GM23248 (cell line): Measurements from ENCODE around the gene FHDC1. TPM values are rescaled to one million over a fixed set of nuclear protein-coding genes. Genes with fewer than 3 reads are reported as not detected.

Experiments
- DNase-seq: peaks from one replicate; pipeline ENCODE4 v3.0.0-alpha.2; 2015
- H2AFZ ChIP-seq: fragments of 200-600 bp; sonication (generic); 2 replicates; pipeline ENCODE4 v1.6.1; 2016; ENCODE audit warnings: antibody characterized with exemption
- H3F3A ChIP-seq: fragments of 200-600 bp; sonication (generic); 2 replicates; pipeline ENCODE4 v1.6.1; 2016; ENCODE audit warnings: mild to moderate bottlenecking, antibody characterized with exemption, mixed run types; ENCODE audit not compliant: insufficient read depth
- H3K27ac ChIP-seq: fragments of 200-600 bp; sonication (generic); 2 replicates; pipeline ENCODE4 v1.5.1; 2016; ENCODE audit warnings: mild to moderate bottlenecking
- H3K27me3 ChIP-seq: fragments of 200-600 bp; sonication (generic); replicated peaks from 2 replicates; pipeline ENCODE4 v1.6.1; 2016; ENCODE audit warnings: mild to moderate bottlenecking; ENCODE audit not compliant: insufficient read depth
- H3K36me3 ChIP-seq: fragments of 200-600 bp; sonication (generic); 2 replicates; pipeline ENCODE4 v1.6.1; 2016; ENCODE audit warnings: low read depth, mild to moderate bottlenecking
- H3K4me1 ChIP-seq: fragments of 200-600 bp; sonication (generic); 2 replicates; pipeline ENCODE4 v1.6.1; 2016; ENCODE audit warnings: mild to moderate bottlenecking; ENCODE audit not compliant: insufficient read depth
- H3K4me2 ChIP-seq: fragments of 200-600 bp; sonication (generic); one replicate; pipeline ENCODE4 v1.6.1; 2016; ENCODE audit warnings: mild to moderate bottlenecking; ENCODE audit not compliant: unreplicated experiment
- H3K4me3 ChIP-seq: fragments of 200-600 bp; sonication (generic); 2 replicates; pipeline ENCODE4 v1.5.1; 2016; ENCODE audit warnings: mild to moderate bottlenecking
- H3K79me2 ChIP-seq: fragments of 200-600 bp; sonication (generic); 2 replicates; pipeline ENCODE4 v1.6.1; 2016; ENCODE audit warnings: mild to moderate bottlenecking; ENCODE audit not compliant: insufficient read depth
- H3K9ac ChIP-seq: fragments of 200-600 bp; sonication (generic); 2 replicates; pipeline ENCODE4 v1.6.1; 2016; ENCODE audit warnings: mild to moderate bottlenecking
- H3K9me2 ChIP-seq: fragments of 200-600 bp; sonication (generic); 2 replicates; pipeline ENCODE4 v1.6.1; 2016; ENCODE audit warnings: mixed run types, mild to moderate bottlenecking, moderate library complexity; ENCODE audit not compliant: insufficient read depth
- H3K9me3 ChIP-seq: fragments of 200-600 bp; sonication (generic); one replicate; pipeline ENCODE4 v1.6.1; 2017; ENCODE audit warnings: low read depth
- H4K20me1 ChIP-seq: fragments of 200-600 bp; sonication (generic); 2 replicates; pipeline ENCODE4 v1.6.0; 2016; ENCODE audit not compliant: insufficient read depth
- EZH2 ChIP-seq: fragments of 200-600 bp; sonication (generic); IDR thresholded peaks from 2 replicates; pipeline ENCODE4 v1.6.1; 2018; ENCODE audit warnings: antibody characterized with exemption, mild to moderate bottlenecking; ENCODE audit not compliant: insufficient read depth, poor library complexity, severe bottlenecking
- EZH2phosphoT487 ChIP-seq: fragments of 200-600 bp; sonication (generic); IDR thresholded peaks from 2 replicates; pipeline ENCODE4 v1.6.1; 2018; ENCODE audit warnings: antibody characterized with exemption, moderate library complexity, mild to moderate bottlenecking, low read depth; ENCODE audit not compliant: insufficient read depth
- WGBS, 2 experiments: methylation state at CpG; one replicate each; pipeline ENCODE4 v1.1.6; 2015 to 2017; ENCODE audit warnings: low lambda C conversion rate in 2 of 2, low coverage in 1 of 2; ENCODE audit errors: missing lambda C conversion rate in 2 of 2; 5-methylcytosine and 5-hydroxymethylcytosine counted together
- in situ Hi-C: fragments of 300-500 bp; cut with MboI; formaldehyde crosslinking; loops from 2 replicates; pipeline ENCODE4 v1.15.0; 2020
- polyA plus RNA-seq: library from polyadenylated mRNA; unstranded; fragments of >200 nt; fragmentation: Nextera tagmentation; extraction: Ambion mirVana; gene quantifications from 2 replicates; pipeline ENCODE4 v1.2.1, GENCODE V29; 2016
- total RNA-seq: library from RNA; depleted of rRNA; stranded (reverse); fragments of >200 nt; shearing (Covaris generic); gene quantifications from 2 replicates; pipeline ENCODE4 v1.2.3, GENCODE V29; 2014

Gene FHDC1
- total and polyA plus RNA-seq, 2 experiments from 2014 or later: 0.22 to 0.51 TPM

DNA sequence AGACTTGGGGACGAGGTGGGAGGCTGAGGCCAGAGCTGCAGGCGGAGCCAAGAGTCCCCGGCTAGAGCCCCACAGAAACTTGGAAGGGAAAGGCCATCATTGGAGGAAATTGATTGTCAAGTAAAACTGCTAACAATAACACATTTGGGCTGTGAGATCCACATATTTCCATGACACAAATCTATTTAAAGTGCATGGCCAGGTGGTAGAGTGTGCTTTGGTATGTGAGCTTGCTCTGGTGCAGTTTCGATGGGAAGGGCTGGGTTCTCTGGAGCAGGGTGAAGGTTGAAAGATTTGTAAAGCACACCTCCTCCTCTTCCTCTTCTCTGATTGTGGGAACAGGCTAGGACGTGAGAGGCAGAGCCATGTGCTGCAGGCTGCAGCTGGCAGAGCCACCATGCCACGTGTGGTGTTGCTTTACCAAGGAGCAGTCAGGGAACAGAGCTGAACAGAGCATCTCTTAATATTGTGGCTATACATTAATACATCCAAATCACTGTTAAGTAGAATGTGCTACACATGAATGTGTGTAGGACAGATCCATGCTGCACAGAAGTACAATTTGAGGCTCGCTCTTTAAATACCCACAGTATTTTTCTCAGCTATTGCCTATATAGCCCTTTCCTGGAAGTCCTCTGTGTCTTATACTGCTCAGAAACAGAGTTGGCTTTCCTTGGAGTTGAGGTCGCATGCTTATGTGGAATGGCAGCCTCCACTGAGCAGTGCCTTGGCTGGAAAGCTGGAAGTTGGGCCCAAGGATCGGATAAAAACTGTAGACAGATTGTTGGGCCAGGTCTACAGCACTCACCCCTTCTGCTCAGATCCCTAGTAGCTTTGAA, 37.7 kb downstream of the FHDC1 start:
- in situ Hi-C loops: no loop called here
- WGBS, 2 experiments: 71 to 74% methylated on average over 9 of the region's 9 CpGs
- Histone ChIP-seq H3K4me3 (peak overlapping the region; percentile 54; the same call in 1 of the 2 replicates), H3K9me2 (no peaks in the 10 kb centered on the region), H3K79me2 (no peaks in the 10 kb centered on the region), H3K4me2 (no peak overlapping the region), H3K9ac (peak overlapping the region; percentile 70), H3K36me3 (no peaks in the 10 kb centered on the region), H3F3A (peaks cover 22% of the 10 kb centered on the region; the same call in 1 of the 2 replicates), H2AFZ (peak overlapping the region; percentile 91), H4K20me1 (no peaks in the 10 kb centered on the region), H3K27ac (peak overlapping the region; percentile 91), H3K9me3 (no peaks in the 10 kb centered on the region), H3K4me1 (peaks cover 37% of the 10 kb centered on the region), H3K27me3 (no peaks in the 10 kb centered on the region)
- no peak for DNase-seq
- TF ChIP-seq EZH2phosphoT487 (no peak), EZH2 (no peak)

DNA sequence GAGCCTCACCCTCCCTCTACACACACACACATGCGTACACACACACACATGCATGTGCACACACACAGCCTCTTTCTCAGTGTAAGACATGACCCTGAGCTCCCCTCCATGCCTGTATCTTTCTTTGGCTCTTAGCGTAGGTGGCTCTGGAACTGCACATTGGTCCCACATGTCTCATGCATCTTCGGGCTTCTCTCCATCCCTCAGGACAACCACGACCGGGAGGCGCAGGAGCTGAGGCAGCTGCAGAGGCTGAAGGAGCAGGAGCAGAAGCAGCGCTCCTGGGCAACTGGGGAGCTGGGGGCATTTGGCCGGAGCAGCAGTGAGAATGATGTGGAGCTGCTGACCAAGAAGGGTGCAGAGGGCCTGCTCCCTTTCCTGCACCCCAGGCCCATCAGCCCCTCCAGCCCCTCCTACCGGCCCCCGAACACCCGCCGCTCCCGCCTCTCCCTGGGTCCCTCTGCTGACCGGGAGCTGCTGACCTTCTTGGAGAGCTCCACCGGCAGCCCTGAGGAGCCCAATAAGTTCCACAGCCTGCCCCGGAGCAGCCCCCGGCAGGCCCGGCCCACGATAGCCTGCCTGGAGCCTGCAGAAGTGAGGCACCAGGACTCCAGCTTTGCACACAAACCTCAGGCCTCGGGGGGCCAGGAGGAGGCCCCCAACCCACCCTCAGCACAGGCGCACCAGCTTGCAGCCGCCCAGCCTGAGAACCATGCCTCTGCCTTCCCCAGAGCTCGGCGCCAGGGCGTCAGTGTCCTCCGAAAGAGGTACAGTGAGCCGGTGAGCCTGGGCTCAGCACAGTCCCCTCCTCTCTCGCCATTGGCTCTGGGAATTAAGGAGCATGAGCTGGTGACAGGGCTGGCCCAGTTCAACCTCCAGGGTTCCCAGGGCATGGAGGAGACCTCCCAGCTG, 38.6 kb downstream of the FHDC1 start:
- H3K27me3 ChIP-seq: no peaks in the 10 kb centered on the region
- H3K9me3 ChIP-seq: no peaks in the 10 kb centered on the region
- DNase-seq: no peak
- H4K20me1 ChIP-seq: no peaks in the 10 kb centered on the region
- WGBS, 2 experiments: 84 to 86% methylated on average over 23 to 28 of the region's 28 CpGs
- no peak overlapping the region for H3K4me2 ChIP-seq
- no peak overlapping the region for H2AFZ ChIP-seq
- peaks cover 28% of the 10 kb centered on the region for H3K4me1 ChIP-seq
- no peak overlapping the region for H3K9ac ChIP-seq
- H3K9me2 ChIP-seq: no peaks in the 10 kb centered on the region
- no peak overlapping the region for H3K27ac ChIP-seq
- peaks cover 22% of the 10 kb centered on the region; the same call in 1 of the 2 replicates for H3F3A ChIP-seq
- no peak for TF ChIP-seq EZH2phosphoT487
- no peak for TF ChIP-seq EZH2
- H3K36me3 ChIP-seq: no peaks in the 10 kb centered on the region
- no peaks in the 10 kb centered on the region for H3K79me2 ChIP-seq
- no peak overlapping the region for H3K4me3 ChIP-seq
- in situ Hi-C loops: no loop called here

DNA sequence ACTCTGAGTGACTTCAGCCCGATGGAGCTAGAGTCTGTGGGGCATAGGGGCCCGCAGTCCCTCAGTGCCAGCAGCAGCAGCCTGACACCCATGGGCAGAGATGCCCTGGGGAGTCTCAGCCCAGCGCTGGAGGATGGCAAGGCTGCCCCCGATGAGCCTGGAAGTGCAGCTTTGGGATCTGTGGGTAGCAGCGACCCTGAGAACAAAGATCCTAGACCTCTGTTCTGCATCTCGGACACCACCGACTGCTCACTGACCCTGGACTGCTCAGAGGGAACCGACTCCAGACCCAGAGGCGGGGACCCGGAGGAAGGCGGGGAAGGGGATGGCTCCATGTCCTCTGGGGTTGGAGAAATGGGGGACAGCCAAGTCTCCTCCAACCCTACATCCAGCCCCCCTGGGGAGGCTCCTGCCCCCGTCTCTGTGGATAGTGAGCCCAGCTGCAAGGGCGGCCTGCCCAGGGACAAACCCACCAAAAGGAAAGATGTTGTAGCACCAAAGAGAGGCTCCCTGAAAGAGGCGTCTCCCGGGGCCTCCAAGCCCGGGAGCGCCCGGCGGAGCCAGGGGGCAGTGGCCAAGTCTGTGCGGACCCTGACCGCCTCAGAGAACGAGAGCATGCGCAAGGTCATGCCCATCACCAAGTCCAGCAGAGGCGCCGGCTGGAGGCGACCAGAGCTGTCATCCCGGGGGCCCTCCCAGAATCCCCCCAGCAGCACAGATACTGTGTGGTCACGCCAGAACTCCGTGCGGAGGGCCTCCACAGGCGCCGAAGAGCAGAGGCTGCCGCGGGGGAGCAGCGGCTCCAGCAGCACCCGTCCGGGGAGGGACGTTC, 39.5 kb downstream of the FHDC1 start:
- Histone ChIP-seq H3K4me3 (no peak overlapping the region), H3K27me3 (no peaks in the 10 kb centered on the region), H3K27ac (no peak overlapping the region), H3K36me3 (no peaks in the 10 kb centered on the region), H3K4me2 (no peak overlapping the region), H3F3A (peaks cover 19% of the 10 kb centered on the region; the same call in 1 of the 2 replicates), H2AFZ (no peak overlapping the region), H3K9ac (no peak overlapping the region), H3K9me2 (no peaks in the 10 kb centered on the region), H3K4me1 (peaks cover 19% of the 10 kb centered on the region), H4K20me1 (no peaks in the 10 kb centered on the region), H3K9me3 (no peaks in the 10 kb centered on the region), H3K79me2 (no peaks in the 10 kb centered on the region)
- TF ChIP-seq EZH2 (no peak), EZH2phosphoT487 (no peak)
- DNase-seq: no peak
- in situ Hi-C loops: no loop called here
- 93 to 94% methylated on average over 31 to 38 of the region's 38 CpGs for WGBS, 2 experiments
